DMS 273 treated with DMSO at 0.1 percent for 48 hours (cell line): ENCODE data around the gene EFNB2.

Experiments
- DNase-seq: peaks from one replicate; lab custom pipeline; 2025; lab: John Stamatoyannopoulos, UW

Gene EFNB2

GRCh38 chr13:106449096-106449495, 86.4 kb downstream of the EFNB2 start:
- DNase-seq = no peak

GRCh38 chr13:106445996-106446395, 89.5 kb downstream of the EFNB2 start:
- DNase-seq = no peak

GRCh38 chr13:106443607-106444322, 91.7 kb downstream of the EFNB2 start:
- DNase-seq = no peak

- no peak for DNase-seq
These were observed 94.6 kb downstream of the EFNB2 start for GRCh38 chr13:106440866-106441265.
